GM21360 (cell line): ENCODE results near the gene REXO5.

ENCODE experiments used
- ATAC-seq: cut with Tn5 transposase; IDR thresholded peaks from one replicate; pipeline ENCODE4 v1.9.1; 2021; ENCODE audit warnings: mild to moderate bottlenecking, moderate library complexity; ENCODE audit not compliant: unreplicated experiment

The REXO5 gene

DNA sequence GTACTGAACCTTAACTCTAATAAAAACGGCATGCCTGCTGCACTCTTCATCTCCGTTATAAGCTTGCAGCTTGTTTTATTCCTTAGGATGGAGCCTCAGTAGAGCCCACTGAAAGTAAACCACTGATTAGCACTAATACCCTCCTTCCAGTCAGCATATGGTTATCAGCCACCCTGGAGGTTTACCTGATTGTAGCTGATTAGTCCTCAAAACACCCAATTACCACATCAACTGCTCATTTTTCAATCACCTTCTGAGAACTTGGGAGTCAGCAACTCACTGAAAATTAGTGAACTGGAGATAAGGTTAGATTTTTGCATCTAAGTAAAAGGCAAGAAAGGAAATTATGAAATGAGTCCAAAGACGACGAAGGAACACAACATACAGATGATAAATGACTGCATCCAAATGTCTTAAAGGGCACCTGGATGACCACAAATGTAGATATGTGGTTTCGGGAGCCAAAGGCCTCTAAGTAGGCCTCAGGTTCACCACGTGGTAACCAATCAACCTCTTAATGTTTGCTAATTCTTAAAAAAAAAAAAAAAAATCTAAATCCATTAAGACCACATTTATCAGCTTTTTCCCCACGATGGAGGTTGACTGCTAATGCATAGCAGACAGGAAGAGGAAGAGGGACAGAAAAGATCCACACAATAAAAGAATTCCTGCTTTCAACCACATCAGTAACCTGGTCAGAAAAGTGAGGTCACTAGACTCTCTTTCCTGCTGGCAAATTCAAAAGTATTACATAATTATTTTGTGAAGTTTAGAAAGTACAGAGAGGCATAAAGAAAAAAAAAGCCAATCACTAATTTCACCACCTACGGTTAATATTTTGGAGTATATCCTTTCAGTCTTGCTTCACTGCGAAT, 65.9 kb downstream of the REXO5 start:
- ATAC-seq, result no peak

DNA sequence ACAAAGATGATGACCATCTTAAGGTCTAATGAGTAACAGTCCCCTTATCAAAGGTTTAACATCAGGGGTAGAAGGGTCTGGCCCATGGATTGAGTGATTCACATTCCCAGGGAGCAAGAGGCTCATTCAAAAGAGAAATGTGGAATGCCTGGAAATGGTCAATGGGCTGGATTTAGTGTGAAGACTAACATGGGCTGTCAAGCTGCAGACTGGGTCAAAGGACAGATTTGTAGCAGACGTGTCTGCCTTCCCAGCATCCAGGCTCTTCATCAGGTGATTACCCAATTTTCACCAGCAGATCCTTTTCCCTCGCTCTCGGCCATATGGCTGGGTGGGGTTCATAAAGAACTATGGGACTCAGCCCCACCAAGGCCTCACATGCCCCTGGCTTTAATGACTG, 67.0 kb downstream of the REXO5 start:
- no peak for ATAC-seq

DNA sequence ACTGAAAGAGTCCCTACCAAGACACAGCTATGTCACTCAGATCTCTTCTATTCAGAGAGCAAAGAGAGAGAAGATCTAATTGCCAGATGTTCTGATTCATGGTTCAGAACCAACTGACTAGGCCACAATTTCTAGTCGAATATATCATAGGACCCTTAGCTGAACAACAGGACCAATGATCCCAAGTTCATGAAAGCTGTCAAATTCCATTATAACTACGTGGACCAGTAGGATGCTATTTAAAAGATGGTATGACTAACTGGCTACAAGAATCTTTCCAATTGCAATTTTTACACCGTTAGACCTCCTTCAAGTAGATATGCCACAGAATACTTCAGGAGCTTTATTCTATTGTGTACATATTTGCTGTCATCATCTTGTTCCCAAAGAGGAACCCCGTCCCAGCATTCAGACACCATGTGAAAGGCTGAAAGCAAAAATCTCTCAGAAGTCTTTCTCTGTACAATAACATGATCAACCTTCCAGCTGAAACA, 67.8 kb downstream of the REXO5 start:
- no peak for ATAC-seq

DNA sequence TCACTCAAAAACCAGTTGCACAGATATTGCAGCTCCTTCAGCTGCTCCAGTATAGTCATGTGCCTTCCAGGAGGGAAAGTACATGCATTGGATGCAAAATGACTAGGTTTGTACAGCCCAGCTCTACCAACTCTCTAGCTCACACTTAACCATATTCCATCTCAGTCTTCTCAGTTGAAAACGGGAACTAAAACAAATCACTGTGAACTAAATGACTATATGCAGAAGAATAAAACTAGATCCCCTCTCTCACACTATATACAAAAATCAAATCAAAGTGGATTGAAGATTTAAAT, 69.0 kb downstream of the REXO5 start:
- ATAC-seq, result no peak

DNA sequence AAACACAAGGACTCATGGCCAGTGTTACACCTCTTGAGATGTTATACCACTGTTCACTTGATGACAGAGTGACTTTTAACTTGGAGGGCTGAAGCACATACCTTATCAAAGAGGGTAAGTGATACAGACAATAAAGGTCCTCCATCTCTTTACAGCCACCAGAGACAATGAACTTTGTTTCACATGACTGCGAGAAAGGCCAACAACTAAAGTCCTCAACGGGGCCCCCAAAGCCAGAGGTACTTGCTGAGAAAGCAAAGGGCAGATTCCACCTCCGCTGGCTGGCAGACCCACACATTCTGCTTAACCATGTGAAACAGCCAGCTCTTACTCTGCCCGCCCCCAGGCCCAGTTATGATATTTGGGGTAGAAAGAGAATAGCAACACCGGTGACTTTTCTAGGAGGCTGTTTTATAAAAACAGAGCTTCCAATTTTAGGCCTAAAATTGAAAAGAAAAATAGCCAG, 72.4 kb downstream of the REXO5 start:
- no peak for ATAC-seq

DNA sequence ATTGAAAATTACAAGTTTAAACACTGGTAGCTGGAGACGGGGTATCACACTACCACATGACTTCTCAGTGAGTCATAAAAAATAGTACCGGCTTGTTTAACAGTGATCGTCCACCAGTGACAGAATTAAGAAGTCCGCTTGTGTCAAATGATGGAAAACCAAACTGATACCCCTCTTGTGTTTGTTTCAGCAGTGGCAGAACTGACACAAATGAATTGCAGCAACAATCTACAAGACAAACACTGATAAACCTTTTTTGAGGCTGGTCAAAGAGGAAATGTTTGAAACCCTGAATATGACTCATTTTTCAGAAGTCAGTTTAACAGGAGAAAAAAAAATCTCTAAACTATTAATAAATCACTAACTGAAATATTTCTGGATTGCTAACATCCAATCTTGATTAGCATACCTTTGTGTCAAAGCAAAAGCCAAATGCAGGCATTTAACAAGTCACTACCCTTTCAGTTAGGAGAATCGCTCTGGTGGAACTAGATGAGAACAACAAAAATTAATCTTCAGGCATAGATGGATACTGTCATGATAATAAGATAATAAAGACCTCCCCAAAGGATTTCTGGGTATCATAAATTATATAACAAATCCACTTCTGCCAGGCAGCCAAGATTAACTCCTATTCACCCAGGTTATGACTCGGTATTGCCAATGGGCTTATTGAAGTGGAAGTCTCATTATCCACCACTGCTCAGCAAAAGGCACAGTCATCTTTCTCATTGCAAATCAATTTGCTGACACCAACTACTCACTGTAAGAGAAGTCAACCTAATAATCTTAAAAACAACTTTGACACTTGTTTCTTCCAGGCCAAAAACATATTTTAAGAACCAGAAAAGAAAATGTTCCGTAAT, 73.1 kb downstream of the REXO5 start:
- ATAC-seq, result no peak

DNA sequence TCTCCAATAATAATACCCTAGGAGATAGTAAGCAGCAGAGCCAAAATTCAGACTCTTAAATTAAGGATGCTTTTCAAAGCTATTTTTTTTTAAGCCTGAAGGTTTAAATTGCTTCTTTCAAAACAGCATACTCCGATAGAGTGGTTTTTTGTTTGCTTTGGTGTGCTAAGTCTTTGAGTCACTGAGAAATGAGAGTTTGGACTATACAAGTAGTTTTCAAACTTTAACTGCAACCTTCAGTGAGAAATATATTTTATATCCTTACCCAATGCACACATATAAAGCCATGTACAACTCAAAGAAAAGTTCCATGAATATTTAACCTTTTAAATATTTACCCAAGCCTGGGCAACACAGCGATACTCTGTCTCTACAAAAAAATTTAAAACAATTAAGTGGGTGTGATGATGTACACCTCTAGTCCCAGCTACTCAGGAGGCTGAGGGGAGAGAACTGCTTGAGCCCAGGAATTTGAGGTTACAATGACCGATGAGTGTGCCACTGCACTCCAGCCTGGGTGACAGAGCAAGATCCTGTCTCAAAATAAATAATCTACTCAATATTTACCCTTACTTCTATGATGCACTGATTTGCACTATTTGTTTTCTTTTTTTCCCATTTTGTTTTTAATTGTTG, 74.7 kb downstream of the REXO5 start:
- ATAC-seq, result no peak

DNA sequence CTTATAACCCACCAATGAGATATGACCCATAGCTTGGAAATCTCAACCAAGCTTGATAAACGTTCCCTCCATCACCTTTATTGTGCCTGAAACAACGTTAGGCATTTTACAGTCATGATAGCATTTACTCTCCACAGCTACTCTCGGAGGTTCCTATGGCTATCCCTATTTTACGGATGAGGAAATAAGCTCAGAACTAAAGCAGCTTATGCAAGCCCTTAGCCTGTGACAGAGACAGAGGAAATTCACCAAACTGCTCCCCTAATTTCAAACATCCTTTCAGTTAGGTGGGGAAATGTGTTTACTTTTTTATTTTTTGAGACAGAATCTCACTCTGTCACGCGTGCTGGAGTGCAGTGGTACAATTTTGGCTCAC, 75.2 kb downstream of the REXO5 start:
- ATAC-seq, result no peak

DNA sequence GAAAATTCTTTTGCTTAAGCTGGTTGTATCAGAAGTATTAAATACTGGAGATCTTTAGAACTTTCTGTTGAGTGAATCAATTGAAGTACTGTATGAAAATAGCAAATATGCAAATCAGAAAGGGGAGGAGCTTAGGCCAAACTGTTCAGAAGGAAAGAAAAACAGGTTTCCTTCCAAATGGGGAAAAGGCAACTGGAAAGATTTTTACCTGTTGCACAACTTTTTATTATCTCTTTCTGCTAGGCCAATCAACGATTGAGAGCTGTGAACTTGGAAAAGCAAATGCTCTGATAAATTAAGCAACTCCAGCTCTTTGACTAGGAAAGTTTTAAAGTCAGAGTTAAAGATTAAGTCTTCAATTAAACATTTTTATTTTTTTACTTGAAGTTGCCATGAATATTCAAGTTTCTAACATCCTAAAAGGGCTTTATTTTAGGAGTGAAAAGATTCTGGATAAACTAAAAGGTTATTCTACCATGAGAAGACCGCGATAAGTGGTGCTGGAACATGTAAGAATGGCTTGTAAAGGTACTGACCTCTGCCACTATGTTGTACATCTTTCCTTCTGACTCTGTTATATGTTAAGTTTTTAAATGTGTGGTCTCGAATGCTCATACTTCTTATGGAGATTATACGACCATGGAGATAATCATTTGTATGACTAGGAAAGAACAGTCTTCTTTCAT, 77.4 kb downstream of the REXO5 start:
- no peak for ATAC-seq

DNA sequence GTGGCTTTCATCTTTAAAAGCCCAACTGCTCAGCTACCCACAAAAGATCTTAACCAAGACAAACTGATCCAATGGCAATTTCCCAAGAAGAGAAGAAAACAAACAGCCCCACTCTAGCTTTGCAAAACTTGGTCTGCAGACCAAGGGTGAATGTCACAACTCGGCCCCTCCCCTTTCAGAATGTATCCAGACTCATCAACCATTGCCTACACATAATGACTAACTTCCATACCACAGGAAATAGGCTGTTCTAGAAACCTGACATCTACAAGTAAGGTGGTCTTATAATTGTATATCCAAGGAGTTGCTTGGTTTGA, 77.9 kb downstream of the REXO5 start:
- no peak for ATAC-seq

DNA sequence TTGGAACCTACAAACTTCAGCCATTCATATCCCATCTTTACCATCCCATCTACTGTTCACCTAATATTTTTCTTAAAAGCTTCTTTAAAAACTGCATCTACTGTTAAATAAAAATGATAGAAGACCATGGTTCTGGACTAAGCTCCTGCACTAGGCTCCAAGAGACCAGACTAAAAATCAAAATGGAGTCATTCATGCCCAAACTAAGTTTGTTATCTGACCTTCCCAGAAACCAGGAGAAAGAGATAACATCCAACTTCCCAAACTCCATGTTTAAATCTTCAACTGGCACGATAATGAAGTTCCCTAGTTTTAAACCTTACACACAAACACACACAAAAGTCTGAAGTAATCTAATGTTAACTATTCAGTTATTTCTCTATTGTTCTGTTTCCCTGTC, 80.0 kb downstream of the REXO5 start:
- ATAC-seq, result no peak

DNA sequence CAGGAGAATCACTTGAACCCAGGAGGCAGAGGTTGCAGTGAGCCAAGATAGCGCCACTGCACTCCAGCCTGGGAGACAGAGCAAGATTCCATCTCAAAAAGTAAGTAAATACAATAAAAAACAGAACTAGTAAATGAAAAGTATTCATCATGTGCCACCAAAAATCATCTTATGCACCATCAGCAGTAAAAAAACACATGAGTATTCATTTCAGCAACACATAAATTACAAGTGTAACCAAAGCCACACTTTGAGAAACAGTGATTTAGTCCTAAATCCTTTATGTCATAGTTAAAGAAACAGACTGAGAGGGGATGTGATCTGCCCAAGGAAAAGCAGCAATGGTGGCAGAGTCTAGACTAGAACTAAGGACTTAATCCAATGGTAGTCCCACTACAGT, 80.9 kb downstream of the REXO5 start:
- ATAC-seq, result no peak

DNA sequence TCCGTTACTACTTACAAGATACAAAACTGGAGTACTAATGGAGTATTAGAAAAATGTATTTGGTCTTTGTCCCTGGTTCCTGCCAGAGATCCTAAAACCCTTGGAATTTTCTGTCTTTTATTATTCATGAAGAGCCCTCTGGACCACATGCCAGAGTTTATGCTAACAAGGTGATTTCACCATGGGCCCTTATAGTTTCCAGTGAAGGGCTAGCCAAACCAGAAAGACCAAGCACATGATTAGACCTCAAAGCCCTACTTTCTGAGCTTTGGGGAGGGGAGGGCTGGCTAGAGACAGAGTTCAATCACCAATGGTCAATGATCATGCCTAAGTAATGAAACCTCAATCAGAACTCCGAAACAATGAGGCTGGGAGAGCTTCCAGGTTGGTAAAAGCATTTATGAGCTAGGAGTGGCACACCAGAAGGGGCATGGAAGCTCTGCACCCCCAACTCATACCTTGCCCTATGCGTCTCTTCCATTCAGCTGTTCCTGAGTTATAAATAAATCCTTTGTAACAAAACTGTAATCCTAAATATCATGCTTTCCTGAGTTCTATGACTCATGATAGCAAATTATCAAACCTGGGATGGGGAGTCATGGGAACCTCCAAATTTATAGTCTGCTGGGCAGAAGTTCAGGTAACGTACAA, 83.4 kb downstream of the REXO5 start:
- no peak for ATAC-seq

DNA sequence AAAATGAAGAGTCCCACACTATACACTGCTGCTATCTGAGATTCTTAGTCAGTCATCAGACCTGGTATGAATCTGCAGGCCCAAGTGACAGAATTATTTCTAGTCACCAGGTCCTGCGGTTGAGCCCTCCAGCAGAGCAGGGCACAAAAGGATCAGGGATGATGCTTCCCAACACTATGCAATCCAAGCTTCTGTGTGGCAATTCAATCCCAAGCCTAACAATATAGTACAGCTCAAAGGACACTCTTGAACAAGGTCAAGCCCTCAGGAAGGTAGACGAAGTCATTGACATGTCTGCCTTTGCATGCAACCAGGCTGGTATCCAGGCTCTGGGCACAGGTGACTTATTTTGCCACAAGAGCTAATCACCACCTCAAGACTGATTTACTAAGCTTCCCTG, 88.1 kb downstream of the REXO5 start:
- ATAC-seq, result no peak

DNA sequence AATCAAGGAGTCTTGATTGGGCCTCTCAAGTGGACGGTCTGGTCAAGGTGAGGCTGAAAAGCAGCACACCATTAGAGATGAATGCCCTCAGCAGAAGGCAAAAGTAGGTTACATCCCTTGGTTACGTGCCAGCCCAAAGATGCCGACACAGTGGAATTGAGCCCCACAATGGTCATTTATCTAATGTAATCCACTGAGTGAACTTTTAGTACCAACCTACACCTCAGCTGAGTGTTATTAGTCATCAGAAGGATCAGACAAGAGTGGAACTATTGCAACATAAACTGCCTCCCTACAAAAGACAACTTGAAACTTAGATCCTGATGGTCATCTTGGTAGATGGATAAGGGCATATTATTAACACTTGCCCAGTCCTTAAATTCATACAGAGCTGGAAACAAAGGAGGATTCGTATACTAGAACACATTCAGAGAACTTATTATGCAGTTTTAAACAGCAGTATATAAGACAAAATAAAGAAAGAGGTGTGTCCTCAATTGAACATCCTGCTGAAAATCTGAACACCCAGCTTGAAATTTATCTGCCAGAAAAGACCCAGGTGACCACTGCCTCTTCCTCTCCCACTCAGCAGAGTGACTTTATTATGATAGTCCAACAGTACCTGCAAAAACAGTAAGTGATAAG, 91.0 kb downstream of the REXO5 start:
- no peak for ATAC-seq

DNA sequence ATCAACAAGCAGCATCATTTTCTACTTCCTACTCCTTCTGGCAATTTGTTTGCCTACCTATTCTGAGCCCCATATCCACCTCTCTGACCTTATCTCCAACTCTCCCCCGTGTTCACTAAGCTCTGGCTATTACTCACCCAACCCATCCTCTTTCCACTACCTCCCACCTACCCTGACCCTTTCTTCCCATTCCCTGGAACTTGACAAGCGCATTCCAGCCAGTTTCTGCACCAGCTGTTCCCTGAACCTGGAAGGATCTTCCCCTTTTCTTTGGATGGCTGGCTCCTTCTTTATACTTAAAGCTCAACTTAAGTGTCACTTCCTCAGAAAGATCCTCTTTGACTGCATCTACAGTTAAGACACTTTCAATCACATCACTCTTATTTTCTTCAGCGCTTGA, 91.6 kb downstream of the REXO5 start:
- no peak for ATAC-seq

DNA sequence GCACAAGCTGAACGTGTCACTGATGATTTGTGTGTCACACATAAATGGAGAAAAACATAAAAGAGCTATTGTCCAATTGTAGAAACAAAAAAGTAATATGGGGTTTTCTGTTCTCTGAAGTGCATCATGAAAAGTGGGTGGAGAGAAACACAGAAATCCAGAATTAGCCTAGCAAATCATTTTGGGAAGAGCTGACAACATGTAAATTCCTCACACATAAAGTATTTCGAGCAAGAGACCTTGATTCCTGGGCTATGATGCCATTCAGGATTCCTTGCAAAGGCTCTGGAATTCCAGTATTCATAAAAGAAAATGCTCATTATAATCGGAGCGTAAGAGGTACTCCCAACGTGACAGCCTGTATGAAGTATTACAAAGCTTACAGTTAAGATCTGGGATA, 92.7 kb downstream of the REXO5 start:
- ATAC-seq, result no peak
